ENCODE results near the gene SELENON.

Gene SELENON

GRCh38 chr1:25867210-25867991 is 67.4 kb downstream of the SELENON start:
- H3K4me3 ChIP-seq (ENCODE audit: low read depth, low read length), result no peak overlapping the region
- no peak for TF ChIP-seq CTCF (IDR thresholded peaks at IDR 0.05; ENCODE audit: borderline replicate concordance, insufficient read depth, low read depth, low read length)
